ENCODE results near the gene CCDC157. TPM values are rescaled to one million over a fixed set of nuclear protein-coding genes. Genes with fewer than 3 reads are reported as not detected.

CCDC157 gene
- total RNA-seq, 1 donor from 2014 or later: 7.0 TPM

DNA sequence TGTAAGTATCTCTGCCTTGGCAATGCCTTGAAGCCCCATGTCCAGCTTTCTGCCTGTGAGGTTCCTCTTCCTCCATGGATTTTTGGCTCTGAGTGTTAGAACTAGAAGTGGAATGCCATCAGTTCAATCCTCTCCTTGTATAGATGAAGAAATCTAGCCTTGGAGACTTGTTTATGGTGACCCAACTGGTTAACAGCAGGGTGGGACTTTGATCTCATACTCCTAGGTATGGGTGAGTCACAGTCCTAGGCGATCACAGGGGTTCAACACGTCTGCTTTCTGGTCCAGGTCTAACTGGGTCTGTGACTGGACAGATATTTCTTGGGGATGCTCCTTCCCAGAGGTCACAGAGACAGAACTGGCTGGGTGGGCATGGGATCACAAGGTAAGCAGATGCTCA lies 59.6 kb downstream of the CCDC157 start:
- Histone ChIP-seq H3K27me3 (no peaks in the 10 kb centered on the region), H3K36me3 (peaks cover 21 to 44% of the 10 kb centered on the region in 2 donors), H3K4me1 (peaks cover 0 to 8% of the 10 kb centered on the region in 2 donors), H3K27ac (no peak overlapping the region), H3K4me3 (no peak overlapping the region), H3K9me3 (no peaks in the 10 kb centered on the region)
- intact Hi-C loops (cut with DNase I): no loop called here
- TF ChIP-seq, protein P1, sequence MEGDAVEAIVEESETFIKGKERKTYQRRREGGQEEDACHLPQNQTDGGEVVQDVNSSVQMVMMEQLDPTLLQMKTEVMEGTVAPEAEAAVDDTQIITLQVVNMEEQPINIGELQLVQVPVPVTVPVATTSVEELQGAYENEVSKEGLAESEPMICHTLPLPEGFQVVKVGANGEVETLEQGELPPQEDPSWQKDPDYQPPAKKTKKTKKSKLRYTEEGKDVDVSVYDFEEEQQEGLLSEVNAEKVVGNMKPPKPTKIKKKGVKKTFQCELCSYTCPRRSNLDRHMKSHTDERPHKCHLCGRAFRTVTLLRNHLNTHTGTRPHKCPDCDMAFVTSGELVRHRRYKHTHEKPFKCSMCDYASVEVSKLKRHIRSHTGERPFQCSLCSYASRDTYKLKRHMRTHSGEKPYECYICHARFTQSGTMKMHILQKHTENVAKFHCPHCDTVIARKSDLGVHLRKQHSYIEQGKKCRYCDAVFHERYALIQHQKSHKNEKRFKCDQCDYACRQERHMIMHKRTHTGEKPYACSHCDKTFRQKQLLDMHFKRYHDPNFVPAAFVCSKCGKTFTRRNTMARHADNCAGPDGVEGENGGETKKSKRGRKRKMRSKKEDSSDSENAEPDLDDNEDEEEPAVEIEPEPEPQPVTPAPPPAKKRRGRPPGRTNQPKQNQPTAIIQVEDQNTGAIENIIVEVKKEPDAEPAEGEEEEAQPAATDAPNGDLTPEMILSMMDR (IDR thresholded peaks at IDR 0.05): no peak
- no peak for DNase-seq (ENCODE audit: low spot score in 2 of 2)

DNA sequence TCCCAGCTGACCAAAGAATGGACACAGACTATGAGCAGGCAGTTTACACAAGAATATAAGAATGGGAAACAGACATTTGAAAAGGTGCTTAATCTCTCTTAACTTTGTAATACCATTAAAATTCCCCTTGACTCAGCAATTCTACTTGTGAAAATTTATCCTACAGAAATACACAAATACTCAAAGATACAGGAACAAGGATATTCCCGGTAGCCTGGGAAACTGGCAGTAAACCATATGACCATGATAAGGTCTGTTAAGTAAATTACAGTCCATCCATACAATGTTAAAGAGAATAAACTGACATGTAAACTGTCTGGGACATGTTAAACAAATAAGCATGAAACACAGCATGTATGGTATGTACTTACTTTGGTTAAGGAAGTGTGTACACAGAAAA lies 60.0 kb downstream of the CCDC157 start:
- H3K4me3 ChIP-seq: no peak overlapping the region
- no peak for DNase-seq (ENCODE audit: low spot score in 2 of 2)
- no peak overlapping the region for H3K27ac ChIP-seq
- TF ChIP-seq, protein P1 (IDR thresholded peaks at IDR 0.05): no peak
- intact Hi-C loops (cut with DNase I): no loop called here
- H3K27me3 ChIP-seq: no peaks in the 10 kb centered on the region
- no peaks in the 10 kb centered on the region for H3K9me3 ChIP-seq
- peaks cover 21 to 44% of the 10 kb centered on the region in 2 donors for H3K36me3 ChIP-seq
- peaks cover 0 to 9% of the 10 kb centered on the region in 2 donors for H3K4me1 ChIP-seq

DNA sequence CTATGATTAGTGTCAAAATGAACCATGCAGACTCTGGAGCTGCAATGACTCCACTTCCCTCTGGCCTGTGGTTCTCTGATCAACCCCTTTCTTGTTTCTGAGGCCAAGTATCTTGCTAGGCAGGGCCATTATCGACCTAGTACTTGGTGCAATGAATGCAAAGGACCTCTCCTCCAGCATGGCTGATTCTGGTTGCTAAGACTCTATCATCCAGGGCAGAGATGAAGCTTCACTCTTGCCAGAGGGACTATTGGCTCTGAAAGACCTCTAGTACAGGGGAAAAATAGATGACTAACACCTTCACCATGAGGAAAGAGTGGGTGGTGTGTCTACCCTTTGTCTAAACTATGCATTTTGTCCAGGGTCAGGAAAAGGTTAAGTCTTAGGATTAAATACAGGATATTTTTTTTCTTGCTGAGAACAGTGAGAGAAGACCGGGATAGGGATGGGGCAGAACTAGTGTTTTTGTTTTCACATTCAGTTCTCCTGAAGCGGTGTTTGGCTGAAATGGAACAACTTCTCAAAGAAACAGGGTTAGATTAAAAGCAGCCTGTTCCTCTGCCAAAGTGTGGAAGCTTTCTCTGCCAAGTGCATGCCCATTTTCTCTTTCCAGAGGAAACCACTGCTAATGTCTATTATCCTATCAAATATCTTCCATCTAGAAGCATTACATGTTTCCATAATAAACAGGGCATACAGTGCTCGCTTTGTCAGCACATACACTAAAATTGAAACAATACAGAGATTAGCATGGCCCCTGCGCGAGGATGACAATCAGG lies 63.7 kb downstream of the CCDC157 start:
- H3K4me3 ChIP-seq: no peak overlapping the region
- intact Hi-C loops (cut with DNase I): loop anchor here (5.0 to 10.0 kb wide), 5 partner anchors 108 to 1153 kb away; partner anchors contain the start of genes EWSR1, NF2, PIK3IP1 and RHBDD3
- peaks cover 18 to 35% of the 10 kb centered on the region in 2 donors for H3K36me3 ChIP-seq
- H3K27ac ChIP-seq: peak overlapping the region; percentile 98
- no peaks in the 10 kb centered on the region for H3K27me3 ChIP-seq
- TF ChIP-seq, protein P1 (IDR thresholded peaks at IDR 0.05): no peak
- H3K4me1 ChIP-seq: peaks cover 14 to 31% of the 10 kb centered on the region in 2 donors
- no peaks in the 10 kb centered on the region for H3K9me3 ChIP-seq
- DNase-seq (ENCODE audit: low spot score in 2 of 2): no peak

DNA sequence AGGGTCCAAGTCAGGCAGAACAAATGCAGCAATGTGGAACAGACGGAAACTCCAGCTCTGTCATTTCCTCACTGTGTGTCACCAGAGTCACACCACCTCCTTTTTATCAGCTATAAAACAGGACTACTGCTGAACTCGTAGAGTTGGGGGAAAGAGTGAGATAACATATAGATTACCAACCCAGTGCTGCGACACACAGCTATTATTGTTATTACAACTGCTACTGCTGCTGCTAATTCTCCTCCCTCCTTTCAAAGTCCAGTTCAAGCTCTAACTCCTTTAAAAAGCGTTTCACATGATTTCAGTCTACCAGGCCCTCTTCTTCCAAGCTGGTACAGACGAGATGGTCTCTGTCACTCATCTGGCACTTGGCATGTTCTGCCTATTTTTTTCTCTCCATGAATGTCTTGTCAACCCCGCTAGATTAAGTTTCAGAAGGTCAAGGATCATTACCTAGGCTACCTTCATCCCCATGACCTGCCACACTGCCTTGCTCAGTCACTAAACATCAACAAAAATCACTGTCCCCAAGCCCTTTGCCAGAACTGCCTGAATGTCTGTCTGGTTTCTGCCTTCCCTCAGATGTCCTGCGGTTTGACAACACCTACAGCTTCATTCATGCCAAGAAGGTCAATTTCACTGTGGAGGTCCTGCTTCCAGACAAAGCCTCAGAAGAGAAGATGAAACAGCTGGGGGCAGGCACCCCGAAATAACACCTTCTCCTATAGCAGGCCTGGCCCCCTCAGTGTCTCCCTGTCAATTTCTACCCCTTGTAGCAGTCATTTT lies 65.1 kb downstream of the CCDC157 start:
- no peak for DNase-seq (ENCODE audit: low spot score in 2 of 2)
- intact Hi-C loops (cut with DNase I): loop anchor here (2.0 to 10.0 kb wide), 6 partner anchors 110 to 1155 kb away; partner anchors contain the start of genes EWSR1, NF2, PES1 and PIK3IP1
- Histone ChIP-seq H3K4me3 (peak overlapping the region; percentile 57 to 86), H3K27ac (peak overlapping the region; percentile 98), H3K9me3 (no peaks in the 10 kb centered on the region), H3K4me1 (peaks cover 14 to 35% of the 10 kb centered on the region in 2 donors), H3K27me3 (no peaks in the 10 kb centered on the region), H3K36me3 (peaks cover 11 to 23% of the 10 kb centered on the region in 2 donors)
- TF ChIP-seq, protein P1 (IDR thresholded peaks at IDR 0.05): no peak

DNA sequence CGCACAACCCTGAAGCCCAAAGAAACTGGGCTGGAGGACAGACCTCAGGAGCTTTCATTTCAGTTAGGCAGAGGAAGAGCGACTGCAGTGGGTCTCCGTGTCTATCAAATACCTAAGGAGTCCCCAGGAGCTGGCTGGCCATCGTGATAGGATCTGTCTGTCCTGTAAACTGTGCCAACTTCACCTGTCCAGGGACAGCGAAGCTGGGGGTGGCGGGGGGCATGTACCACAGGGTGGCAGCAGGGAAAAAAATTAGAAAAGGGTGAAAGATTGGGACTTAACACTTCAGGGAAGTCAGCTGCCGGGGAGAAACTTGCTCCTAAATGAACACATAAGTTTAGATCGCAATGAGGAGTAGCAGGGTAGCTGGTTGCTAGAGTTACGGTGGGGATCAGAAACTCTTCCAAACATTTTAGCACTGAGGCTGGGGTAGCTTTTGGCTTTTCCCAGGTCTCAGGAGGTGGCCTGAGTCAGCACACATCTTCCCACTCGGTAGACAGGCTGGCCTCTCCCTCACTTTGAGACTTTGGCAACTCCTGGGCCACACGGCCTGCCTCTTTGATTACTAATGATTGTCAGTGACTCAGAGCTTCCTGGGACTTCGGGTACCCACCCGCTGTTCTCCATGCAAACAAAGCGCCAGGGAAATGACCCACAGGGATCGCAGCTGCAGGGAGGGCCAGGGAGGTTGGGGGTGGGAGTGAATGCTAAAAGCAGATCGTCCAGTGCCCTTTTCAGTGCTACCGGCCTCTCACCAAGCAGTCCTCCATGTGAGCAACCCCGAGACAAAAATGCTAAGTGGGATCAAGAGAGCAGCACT lies 65.9 kb downstream of the CCDC157 start:
- Histone ChIP-seq H3K27me3 (no peaks in the 10 kb centered on the region), H3K4me1 (peaks cover 14 to 35% of the 10 kb centered on the region in 2 donors), H3K27ac (peak overlapping the region; percentile 98), H3K36me3 (peaks cover 11 to 15% of the 10 kb centered on the region in 2 donors), H3K9me3 (no peaks in the 10 kb centered on the region), H3K4me3 (peak overlapping the region; percentile 57 to 86)
- intact Hi-C loops (cut with DNase I): loop anchor here (1.0 to 10.0 kb wide), 7 partner anchors 25 to 1155 kb away; partner anchors contain the start of genes EWSR1, NF2, PES1 and PIK3IP1
- TF ChIP-seq, protein P1 (IDR thresholded peaks at IDR 0.05): no peak
- DNase-seq (ENCODE audit: low spot score in 2 of 2): peak; percentile 75 to 95

Measured in ascending aorta (tissue), 2 donors.